GM04503 (cell line): ENCODE results near the gene SOX6.
A peak's percentile ranks its signal among the peaks of the same experiment; 100 is the strongest.
"Not testable (repeated sequence)": the region's sequence is repeated elsewhere in the genome, so short reads cannot be mapped to it uniquely, and the experiment has no call there.

Experiments
- DNase-seq: peaks from one replicate; pipeline ENCODE4 v3.0.0-alpha.2; 2012; ENCODE audit warnings: low read depth

The SOX6 gene

DNA sequence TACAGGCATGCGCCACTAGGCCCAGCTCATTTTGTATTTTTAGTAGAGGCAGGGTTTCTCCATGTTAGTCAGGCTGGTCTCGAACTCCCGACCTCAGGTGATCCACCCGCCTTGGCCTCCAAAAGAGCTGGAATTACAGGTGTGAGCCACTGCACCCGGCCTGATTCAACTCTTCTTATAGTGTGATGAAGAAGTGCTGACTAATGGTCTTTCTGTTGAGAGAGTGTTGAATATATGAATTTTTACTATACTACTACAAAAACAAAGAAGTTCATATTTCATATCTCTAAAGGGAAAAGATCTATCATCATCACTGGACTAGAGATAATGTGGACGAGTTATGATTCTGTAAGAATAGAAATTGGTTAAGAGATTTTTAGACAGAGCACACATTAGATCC, 320.1 kb downstream of the SOX6 start:
- DNase-seq = no peak

DNA sequence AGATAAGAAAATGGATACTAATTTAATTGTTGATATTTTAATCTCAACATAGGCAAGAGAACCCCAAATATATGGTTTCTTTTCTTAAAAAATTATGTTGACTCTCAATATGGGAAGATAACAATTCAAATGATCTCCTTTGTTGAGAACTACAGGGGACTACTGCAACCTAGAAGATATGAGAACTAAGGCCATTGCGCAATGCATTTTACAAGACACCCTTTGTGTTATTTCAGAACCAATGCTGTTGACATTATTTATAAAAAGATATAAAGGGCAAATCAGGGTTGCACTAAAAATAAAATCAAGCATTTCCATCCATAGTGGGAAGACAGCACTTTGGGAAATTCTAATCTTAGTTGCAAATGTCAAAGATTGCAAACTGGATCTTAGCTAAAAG, 322.3 kb downstream of the SOX6 start:
- DNase-seq = no peak

DNA sequence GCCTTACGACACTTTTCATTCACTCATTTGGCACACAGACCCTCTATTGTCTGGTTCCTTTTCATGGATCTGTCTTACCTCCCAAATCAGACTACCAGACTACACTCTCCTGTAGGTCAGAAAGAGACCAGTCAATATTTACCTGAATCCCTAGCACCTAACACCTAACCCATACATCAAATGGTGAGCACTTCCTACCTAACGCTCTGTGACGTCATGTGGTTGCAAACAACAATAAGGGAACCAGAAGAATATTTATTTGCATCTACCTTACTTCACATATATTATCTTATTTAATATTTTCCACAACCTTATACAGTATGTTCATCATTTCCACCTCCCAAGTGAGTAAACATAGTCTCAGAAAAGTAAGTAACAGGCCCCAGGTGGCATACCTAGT, 323.4 kb downstream of the SOX6 start:
- DNase-seq = no peak

DNA sequence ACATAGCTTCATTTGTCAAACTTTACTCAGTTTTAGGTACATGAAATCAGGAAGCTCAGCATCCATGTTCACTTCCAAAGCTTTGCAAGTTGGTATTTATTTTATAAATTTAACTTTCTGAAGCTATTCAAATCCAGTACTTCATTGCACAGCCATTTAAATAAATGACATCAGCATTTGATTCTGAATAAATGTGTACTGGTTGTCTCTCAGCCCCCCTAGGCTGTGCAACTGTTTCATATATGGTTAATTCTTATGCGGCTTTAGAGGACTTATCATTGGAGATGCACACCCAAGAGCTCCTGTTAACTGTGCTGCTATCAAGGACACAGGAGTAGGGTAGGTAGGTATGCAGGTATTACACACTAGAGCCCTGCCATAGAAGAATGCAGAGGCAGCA, 325.1 kb downstream of the SOX6 start:
- no peak for DNase-seq

DNA sequence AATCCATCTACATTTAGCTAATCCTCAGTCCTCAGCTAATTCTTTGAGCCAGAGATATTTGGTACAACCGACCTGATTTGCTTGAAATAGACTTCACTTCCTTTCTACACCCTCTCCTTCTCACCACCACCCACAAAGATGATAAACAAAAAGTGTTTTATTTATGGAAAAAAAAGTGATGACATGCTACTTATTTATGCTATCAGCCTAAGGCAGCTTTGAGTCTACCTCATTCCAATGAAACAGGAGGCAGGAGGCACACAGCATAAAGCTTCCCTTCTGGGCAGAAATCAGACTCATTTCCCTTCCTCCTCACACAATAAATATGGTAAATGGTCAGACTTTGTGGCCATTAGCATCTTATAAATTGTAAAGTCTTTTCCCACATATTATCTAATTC, 325.7 kb downstream of the SOX6 start:
- no peak for DNase-seq

DNA sequence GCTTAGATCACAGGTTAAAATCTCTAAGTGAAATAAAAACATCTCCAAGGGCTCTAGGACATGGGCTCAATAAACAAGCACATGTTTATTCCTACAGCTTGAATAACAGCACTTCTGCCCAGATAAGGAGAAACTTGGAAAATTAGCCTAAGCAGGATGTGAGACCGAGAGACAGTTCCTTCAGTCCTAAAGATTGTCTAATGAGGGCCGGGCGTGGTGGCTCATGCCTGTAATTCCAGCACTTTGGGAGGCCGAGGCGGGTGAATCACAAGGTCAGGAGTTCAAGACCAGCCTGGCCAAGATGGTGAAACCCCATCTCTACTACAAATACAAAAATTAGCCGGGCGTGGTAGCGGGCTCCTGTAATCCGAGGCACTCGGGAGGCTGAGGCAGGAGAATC, 327.2 kb downstream of the SOX6 start:
- DNase-seq = not testable (repeated sequence)

DNA sequence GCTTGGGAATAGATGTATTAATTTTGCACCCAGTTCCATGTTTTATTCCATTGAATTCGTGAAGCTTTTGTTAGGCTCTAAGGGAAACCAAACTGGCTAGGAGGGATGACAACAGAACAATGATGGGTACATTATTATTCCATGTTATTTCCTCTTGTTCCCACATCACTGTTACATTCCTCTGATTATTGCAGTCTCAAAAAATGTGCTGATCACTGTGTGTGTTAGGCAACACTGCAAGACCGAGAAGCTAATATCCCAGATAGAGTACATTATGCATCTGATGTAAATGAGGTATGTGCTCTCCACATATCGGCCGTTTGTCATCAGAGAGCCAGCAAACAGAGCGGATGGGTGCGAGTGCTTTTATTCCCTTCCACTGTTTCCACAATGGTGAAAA, 327.9 kb downstream of the SOX6 start:
- DNase-seq = no peak

DNA sequence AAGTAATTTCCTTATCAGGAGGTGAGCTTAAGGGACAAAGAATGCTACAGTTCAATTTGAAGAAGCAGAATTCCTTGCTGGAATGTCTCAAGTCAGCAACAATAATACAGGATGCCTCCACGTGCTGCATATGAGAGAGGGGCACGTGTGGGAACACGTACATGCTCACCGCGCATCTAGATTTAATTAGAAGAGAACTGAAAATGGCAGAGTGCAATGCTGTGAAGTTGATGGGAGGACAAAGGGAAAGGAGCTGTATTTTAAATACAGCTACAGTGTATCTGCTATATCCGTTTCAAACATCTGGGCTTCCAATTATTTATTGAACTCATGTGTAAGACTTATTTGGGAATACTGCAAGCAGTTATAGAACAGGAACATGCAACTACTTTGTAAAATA, 328.7 kb downstream of the SOX6 start:
- DNase-seq = no peak

DNA sequence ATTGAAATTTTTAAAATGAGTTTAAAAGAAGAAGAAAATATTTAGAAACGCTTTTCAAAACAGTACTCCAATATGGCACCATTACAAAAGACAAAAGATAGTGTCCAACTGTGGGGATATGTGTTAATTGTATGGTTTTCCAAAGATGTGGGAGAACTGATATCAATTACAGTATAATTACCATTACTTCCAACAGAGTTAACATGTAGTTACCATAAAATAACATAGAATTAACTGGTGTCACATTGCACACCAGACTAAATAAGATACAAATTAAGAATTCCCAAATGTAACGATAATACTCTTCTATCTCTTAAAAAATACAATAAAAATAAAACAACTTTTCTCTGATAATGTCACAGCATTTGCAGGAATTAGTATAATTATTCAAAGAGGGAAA, 329.5 kb downstream of the SOX6 start:
- no peak for DNase-seq

DNA sequence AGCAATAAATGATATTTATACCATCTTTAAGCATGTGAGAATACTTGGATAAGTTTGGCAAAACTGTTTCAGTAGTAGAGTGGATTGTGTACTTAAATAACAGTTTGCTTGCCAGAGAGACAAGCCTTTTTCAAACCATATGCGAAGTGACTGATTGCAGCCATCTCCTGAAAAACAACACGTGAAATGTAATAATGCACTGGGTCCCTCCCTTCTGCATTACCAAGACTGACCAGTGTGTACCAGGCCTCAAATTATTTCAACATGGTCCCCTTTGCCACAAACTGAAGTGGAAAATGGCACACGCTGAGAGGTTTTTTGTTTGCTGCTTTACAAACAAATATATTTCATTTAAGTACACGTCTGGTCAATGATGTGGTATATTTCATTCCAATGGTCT, 337.4 kb downstream of the SOX6 start:
- no peak for DNase-seq

DNA sequence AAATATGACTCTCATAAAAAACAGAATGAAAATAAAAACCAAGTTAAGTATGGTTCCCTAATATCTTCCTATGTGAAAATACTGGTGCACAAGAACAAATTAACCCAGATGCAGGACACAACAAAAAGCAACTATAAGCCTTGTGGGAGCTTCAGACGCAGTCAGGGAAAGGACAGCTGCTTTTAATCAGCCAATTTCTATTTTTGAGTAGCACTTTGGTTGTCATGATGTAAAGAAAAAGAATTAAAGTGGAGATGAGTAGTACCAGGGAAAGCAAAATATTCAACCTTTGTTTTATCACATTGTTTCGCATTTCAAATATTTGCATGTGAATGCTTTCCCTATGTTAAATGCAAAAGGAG, 339.9 kb downstream of the SOX6 start:
- no peak for DNase-seq

DNA sequence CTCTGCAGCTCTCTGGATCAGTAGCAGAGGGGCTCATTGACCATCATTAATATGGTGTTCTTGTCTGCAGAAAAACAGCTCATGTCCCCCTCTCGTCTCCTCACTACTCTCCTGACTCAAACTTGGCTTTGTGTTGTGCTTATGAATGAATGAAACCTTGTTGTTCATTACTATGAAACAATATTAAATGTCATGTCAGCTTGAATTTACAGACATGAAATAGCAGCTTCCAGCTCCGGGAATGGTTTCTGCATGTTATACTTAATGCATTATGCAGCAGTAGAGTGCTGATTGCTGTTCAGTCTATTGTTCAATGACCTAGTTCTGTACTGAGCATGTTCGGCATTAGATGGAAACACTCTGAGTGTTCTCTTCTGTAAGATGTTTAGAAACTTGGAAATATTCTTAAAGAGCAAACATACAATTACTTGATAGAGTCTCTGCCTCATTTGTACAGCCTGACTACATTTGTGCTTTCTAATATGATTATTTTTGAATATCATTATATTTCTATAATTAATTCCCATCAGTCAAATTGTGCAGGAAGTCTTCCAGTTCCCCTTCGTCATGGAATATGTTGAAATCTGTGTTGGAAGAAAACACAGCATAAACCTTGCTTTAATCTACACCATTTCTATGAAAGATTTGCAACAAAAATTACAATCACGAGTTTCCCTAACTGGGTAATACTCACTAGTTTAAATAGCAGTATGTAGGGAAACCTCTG, 340.4 kb downstream of the SOX6 start:
- no peak for DNase-seq

DNA sequence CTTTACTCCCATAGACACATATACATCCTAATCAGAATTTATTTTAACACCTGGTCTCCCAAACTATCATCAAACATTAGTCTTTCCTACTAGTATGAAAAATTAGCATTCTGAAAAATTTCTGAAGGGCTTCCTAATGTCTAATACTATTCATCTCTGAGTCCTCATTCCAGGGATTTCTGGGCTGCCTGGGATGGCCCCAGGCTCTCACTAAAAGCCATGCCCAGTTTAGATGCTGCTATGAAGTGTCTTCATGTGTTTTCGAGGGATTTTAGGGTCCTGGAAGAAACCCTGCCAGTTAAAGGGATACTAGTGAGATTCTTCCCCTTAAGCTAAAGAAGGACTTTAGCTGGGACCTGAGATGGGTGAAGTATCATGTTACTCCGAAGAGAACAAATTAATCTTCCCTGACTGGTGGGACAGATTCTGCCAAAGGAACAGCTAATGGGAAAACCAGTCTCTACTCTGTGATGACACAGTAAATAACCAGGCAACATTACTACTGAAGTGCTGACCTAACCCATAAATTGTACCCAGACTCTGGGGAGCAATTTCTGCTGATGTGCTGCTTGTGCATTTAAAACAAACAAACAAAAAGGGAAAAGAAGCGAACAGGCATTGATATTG, 342.6 kb downstream of the SOX6 start:
- DNase-seq = no peak

DNA sequence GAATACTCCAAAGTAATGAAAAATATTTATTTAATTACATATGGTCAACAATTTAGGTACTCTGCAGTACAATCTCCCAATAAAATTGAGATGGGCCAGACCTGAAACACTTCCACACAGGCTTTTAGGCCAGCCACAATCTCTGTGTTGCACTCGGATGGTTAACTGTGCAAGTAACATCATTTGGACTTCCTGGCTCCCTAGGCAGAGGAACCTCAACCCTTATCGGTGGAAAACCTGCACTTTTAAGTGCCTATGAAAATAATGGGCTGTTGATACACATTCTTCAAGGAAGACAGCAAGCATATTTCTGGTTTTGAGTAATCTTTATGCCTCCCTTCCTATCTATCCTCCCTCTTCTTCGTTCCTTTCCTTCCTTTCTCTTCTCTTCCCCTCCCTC, 343.1 kb downstream of the SOX6 start:
- no peak for DNase-seq

DNA sequence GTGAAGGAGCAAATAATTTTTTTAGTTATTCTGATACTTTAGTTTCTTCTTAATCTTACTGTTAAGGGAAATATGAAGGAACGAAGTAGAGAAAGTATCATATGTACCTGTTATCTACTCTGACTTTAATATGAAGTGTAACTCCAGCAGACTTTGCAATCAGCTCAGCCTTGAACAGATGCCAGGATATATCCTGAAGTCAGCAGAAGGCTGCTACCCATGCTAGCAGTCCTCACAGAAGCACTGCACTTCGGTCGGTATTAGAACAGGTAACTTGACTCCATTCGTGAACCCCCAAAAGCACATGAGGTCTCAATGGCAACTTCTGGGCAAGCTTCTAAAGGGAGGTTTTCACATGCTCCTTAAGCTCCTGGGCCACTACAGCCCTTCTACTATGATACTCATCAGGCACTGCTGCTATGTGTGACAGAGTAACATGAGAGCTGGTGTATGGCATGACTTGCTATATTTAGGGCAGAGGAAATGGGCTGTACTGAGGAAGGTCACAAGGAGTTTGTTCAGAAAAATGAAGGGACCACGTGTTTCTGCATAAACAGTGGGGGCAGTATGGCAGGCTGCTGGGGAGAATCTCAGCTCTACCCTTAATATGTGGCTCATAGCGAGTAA, 344.1 kb downstream of the SOX6 start:
- DNase-seq = no peak

DNA sequence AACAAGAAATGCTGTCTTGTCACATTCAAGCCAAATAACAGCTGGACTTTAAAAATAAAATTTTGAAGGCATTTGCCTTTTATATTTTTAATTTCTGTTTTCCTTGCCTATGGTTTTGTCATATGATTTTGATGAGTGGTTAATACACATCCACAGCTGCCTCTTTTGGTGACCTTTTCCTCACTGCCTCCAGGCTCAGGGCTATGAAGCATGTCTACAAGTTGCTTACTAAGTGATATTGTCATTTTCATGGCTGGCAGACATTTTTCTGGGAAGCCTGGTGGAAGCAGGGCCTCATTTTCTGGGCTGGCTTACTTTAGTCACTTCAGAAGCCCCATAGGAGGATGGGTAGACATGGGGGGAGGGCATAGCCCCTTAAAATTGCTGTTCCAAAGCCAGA, 344.9 kb downstream of the SOX6 start:
- no peak for DNase-seq

DNA sequence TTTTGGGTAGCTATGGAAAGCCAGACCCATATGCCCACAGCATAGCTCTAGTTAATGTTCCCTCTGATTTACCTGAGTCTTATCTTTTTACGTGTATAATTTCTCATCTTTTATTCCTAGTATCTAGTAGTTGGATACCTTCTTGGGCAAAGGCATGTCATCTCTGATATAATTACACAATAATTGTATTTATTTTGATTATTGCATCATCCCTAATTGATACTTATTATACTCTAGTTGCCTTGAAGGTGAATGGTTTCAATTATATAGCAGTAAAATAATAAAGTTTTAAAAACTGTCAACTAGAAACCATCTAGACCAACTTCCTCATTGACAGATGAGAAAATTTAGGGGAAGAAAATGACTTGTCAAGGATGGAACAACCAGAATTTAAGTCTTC, 347.3 kb downstream of the SOX6 start:
- DNase-seq = no peak

DNA sequence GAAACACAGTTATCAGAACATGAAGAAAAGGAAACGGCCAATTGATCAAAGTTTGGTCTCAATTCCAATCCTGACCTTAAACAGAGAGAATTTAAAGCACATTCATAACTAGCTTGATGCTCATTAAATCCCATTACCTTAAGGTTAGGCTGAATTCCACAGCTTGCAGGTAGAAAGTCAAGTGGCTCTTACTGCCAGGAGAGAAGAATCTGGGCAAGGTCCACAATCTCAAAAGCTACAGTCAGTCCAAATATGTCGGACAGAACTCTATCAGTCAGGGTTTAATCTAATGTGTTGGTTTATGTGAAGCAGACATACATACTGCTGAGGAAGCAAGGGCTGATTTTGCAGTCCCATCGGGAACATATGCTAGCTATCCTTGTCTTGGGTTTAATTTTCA, 348.8 kb downstream of the SOX6 start:
- no peak for DNase-seq

DNA sequence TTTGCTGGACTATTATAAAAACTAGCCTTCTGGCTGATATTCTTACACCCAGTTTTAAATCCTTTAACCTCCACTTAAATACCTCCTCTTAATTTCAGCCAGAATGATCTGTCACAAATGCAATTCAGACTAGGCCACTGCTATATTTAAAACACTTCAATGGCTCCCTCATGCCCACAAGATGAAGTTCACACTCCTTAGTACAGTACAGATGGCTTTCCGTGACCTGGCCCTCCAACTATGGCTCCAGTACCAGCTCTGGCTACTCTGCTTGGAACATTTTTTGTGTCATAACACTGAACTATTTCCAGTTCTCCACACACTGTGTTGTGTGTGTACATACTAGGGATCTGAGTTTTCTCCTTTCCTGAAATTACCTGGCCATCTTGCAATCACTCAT, 353.4 kb downstream of the SOX6 start:
- DNase-seq = no peak

DNA sequence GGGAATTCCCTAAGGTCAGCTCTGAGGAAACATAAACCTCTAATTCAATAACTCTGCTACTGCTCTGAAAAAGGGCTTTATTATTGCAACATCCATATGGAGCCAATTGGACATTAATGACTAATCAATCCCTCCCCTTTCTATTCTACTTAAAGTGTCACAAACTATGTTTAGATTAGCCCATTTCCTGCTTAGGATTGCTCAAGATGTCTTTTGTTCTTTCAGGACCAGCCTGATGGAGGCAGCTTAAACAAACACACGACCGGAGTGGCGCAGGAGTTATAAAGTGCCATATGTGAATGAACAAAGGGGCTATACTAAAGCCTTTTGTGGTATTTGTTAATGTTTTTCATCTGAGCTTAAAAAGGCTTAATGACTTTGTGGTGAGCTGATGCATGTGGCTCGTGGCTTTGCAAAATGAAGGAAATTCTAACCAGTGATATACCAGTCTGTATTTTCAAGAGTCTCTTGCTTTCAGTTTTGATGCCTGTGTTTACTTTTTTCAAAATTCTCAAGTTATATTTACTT, 354.4 kb downstream of the SOX6 start:
- DNase-seq = peak; percentile 75

DNA sequence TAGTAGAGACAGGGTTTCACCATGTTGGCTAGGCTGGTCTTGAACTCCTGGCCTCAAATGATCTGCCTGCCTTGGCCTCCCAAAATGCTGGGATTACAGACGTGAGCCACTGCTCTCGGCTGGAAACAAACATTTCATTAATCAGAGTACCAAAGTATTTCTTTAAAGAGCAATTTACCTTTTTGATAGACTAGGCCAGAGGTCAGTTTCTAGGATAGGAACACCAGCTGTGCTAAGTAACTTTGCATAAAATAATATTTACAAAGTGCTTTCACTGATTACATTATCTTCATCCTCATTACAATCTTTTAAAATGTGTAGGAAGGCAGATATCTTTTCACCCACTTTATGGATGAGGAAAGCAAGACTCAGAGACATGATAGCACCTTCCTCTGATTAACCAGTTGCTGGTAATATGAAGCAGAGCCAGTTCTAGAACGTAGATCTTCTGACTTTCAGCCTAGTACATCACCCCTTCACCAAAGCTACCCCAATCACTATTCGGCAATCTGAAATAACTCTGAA, 355.2 kb downstream of the SOX6 start:
- DNase-seq = no peak

DNA sequence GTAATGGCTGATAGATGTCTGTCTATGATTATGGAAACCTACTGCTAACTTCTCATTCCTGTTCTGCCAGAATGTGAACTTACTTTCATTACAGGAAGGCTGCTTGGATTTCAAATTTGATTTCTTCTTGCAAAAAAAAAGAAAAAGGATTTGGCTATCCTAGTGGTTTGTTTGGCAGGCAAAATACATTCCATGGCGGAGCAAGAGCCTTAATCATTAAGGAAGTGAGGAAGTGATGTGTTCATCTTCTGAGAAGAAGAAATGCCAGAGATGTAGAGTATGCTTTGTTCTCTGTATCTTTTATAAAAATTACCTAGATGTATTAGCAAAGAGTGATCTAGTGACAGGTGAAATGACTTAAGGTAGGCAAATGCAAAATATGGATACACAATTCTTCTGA, 356.3 kb downstream of the SOX6 start:
- peak; percentile 32 for DNase-seq

DNA sequence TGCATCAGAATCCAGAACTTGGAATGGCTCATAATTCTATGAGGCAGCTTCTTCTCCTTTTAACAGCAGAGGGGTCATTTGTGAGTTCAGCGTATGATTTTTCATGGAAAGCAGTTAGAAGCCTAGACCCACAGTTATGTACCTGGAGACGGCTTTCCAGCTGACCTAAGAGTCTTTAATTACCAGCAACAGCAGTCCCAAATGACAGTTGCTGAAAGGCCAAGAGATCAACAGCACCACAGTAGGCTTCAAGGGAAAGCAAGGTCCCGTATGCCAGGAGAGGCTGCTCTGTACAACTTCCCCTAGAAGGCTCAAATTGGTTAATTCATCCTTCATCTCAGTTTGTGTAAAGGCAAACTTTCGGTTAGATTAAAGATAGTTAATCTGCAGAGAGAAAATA, 363.0 kb downstream of the SOX6 start:
- DNase-seq = no peak
